Measurements from ENCODE around the gene C7. TPM values are rescaled to one million over a fixed set of nuclear protein-coding genes. Genes with fewer than 3 reads are reported as not detected.
A peak's percentile ranks its signal among the peaks of the same experiment; 100 is the strongest.

The C7 gene
- total and polyA plus RNA-seq, 2 experiments from 2014 or later = 5.3 to 43.5 TPM

- Histone ChIP-seq H3K4me3 (no peak overlapping the region), H4K20me1 (ENCODE audit: insufficient read depth, poor library complexity, severe bottlenecking) (no peaks in the 10 kb centered on the region), H3K9me3 (ENCODE audit: low read depth) (no peaks in the 10 kb centered on the region), H3K27me3 (no peaks in the 10 kb centered on the region), H3K4me2 (peak overlapping the region; percentile 42), H2AFZ (peak overlapping the region; percentile 43), H3K27ac (peak overlapping the region; percentile 18), H3K79me2 (no peaks in the 10 kb centered on the region), H3K9me2 (replicated peaks; ENCODE audit: insufficient read depth) (no peaks in the 10 kb centered on the region), H3K4me1 (ENCODE audit: insufficient read depth) (peaks cover 13% of the 10 kb centered on the region), H3K36me3 (replicated peaks; ENCODE audit: insufficient read depth, low read depth) (no peaks in the 10 kb centered on the region)
- TF ChIP-seq EZH2 (IDR thresholded peaks at IDR 0.05; ENCODE audit: borderline replicate concordance) (no peak), CTCF (IDR thresholded peaks at IDR 0.05; ENCODE audit: poor library complexity) (no peak), EZH2phosphoT487 (IDR thresholded peaks at IDR 0.05; ENCODE audit: low read depth, severe bottlenecking, unreplicated experiment) (no peak)
- DNase-seq (ENCODE audit: low spot score) = no peak
- WGBS (ENCODE audit: low lambda C conversion rate, missing lambda C conversion rate) = 42% methylated on average over 2 of the region's 2 CpGs
Measured at GRCh38 chr5:40909723-40910122, 426 bp downstream of the C7 start.

- Histone ChIP-seq H3K36me3 (replicated peaks; ENCODE audit: insufficient read depth, low read depth) (no peaks in the 10 kb centered on the region), H4K20me1 (ENCODE audit: insufficient read depth, poor library complexity, severe bottlenecking) (no peaks in the 10 kb centered on the region), H3K79me2 (no peaks in the 10 kb centered on the region), H3K27ac (no peak overlapping the region), H3K4me3 (no peak overlapping the region), H3K4me2 (no peak overlapping the region), H3K4me1 (ENCODE audit: insufficient read depth) (peaks cover 13% of the 10 kb centered on the region), H3K27me3 (no peaks in the 10 kb centered on the region), H3K9me2 (replicated peaks; ENCODE audit: insufficient read depth) (no peaks in the 10 kb centered on the region), H3K9me3 (ENCODE audit: low read depth) (no peaks in the 10 kb centered on the region), H2AFZ (no peak overlapping the region)
- no peak for TF ChIP-seq EZH2 (IDR thresholded peaks at IDR 0.05; ENCODE audit: borderline replicate concordance)
- no peak for TF ChIP-seq CTCF (IDR thresholded peaks at IDR 0.05; ENCODE audit: poor library complexity)
- TF ChIP-seq EZH2phosphoT487 (IDR thresholded peaks at IDR 0.05; ENCODE audit: low read depth, severe bottlenecking, unreplicated experiment) = no peak
- no peak for DNase-seq (ENCODE audit: low spot score)
- 72% methylated on average over 4 of the region's 4 CpGs for WGBS (ENCODE audit: low lambda C conversion rate, missing lambda C conversion rate)
Measured at GRCh38 chr5:40911266-40911665, 2.0 kb downstream of the C7 start.

GRCh38 chr5:40914835-40915234 lies 5.5 kb downstream of the C7 start:
- no peak for DNase-seq (ENCODE audit: low spot score)
- no peak overlapping the region for H3K27ac ChIP-seq
- H3K27me3 ChIP-seq = no peaks in the 10 kb centered on the region
- H3K9me2 ChIP-seq (replicated peaks; ENCODE audit: insufficient read depth) = no peaks in the 10 kb centered on the region
- no peaks in the 10 kb centered on the region for H3K79me2 ChIP-seq
- H3K4me2 ChIP-seq = peak overlapping the region; percentile 36
- no peak for TF ChIP-seq CTCF (IDR thresholded peaks at IDR 0.05; ENCODE audit: poor library complexity)
- TF ChIP-seq EZH2 (IDR thresholded peaks at IDR 0.05; ENCODE audit: borderline replicate concordance) = no peak
- no peak for TF ChIP-seq EZH2phosphoT487 (IDR thresholded peaks at IDR 0.05; ENCODE audit: low read depth, severe bottlenecking, unreplicated experiment)
- no peak overlapping the region for H2AFZ ChIP-seq
- no peaks in the 10 kb centered on the region for H3K36me3 ChIP-seq (replicated peaks; ENCODE audit: insufficient read depth, low read depth)
- H3K9me3 ChIP-seq (ENCODE audit: low read depth) = no peaks in the 10 kb centered on the region
- no peaks in the 10 kb centered on the region for H4K20me1 ChIP-seq (ENCODE audit: insufficient read depth, poor library complexity, severe bottlenecking)
- peaks cover 3% of the 10 kb centered on the region for H3K4me1 ChIP-seq (ENCODE audit: insufficient read depth)
- 68% methylated on average over 7 of the region's 7 CpGs for WGBS (ENCODE audit: low lambda C conversion rate, missing lambda C conversion rate)
- no peak overlapping the region for H3K4me3 ChIP-seq
